Keratinocyte (primary cell): ENCODE measurements around the gene KLHL29. TPM values are rescaled to one million over a fixed set of nuclear protein-coding genes. Genes with fewer than 3 reads are reported as not detected.

Experiments
- DNase-seq: peaks from one replicate; pipeline ENCODE4 v3.0.0-alpha.2; 2011; ENCODE audit warnings: low read depth, missing footprints, low spot score
- FAIRE-seq: peaks from 2 replicates; lab custom pipeline; 2011; peaks lifted over from hg19 to GRCh38; lab: Jason Lieb, UNC
- H2AFZ ChIP-seq: 2 replicates; pipeline ENCODE4 v1.6.0; 2012; ENCODE audit warnings: low read length, control low read depth, inconsistent platforms; ENCODE audit not compliant: control insufficient read depth
- H3K27ac ChIP-seq: 2 replicates; pipeline ENCODE4 v1.5.1; 2011; ENCODE audit warnings: low read length; ENCODE audit not compliant: control insufficient read depth, insufficient read depth
- H3K27me3 ChIP-seq: 3 replicates; pipeline ENCODE4 v1.6.0; 2011; ENCODE audit warnings: low read length; ENCODE audit not compliant: control insufficient read depth, insufficient read depth; ENCODE audit errors: extremely low read depth
- H3K36me3 ChIP-seq, 2 experiments: 2 replicates in 1 of 2; 3 replicates in 1 of 2; pipeline ENCODE4 v1.5.1; 2011; ENCODE audit warnings: low read length in 2 of 2, mild to moderate bottlenecking in 1 of 2; ENCODE audit not compliant: control insufficient read depth in 2 of 2, insufficient read depth in 2 of 2; ENCODE audit errors: extremely low read depth in 1 of 2
- H3K4me1 ChIP-seq: 3 replicates; pipeline ENCODE4 v1.5.1; 2011; ENCODE audit warnings: low read length; ENCODE audit not compliant: control insufficient read depth, insufficient read depth; ENCODE audit errors: extremely low read depth
- H3K4me2 ChIP-seq: 3 replicates; pipeline ENCODE4 v1.6.0; 2011; ENCODE audit warnings: low read depth, low read length; ENCODE audit not compliant: control insufficient read depth, insufficient read depth; ENCODE audit errors: extremely low read depth
- H3K4me3 ChIP-seq, 3 experiments: fragments of 200-600 bp in 1 of 3; sonication (generic) in 1 of 3; 2 replicates in 2 of 3; 3 replicates in 1 of 3; pipeline ENCODE4 v1.5.1; 2011 to 2016; ENCODE audit warnings: low read length in 3 of 3, mild to moderate bottlenecking in 3 of 3, control low read depth in 2 of 3, inconsistent platforms in 1 of 3, low read depth in 1 of 3, mixed read lengths in 1 of 3, mixed run types in 1 of 3, moderate library complexity in 1 of 3; ENCODE audit not compliant: control insufficient read depth in 2 of 3, insufficient read depth in 2 of 3; ENCODE audit errors: extremely low read depth in 1 of 3
- H3K79me2 ChIP-seq: 2 replicates; pipeline ENCODE4 v1.6.0; 2012; ENCODE audit warnings: low read length; ENCODE audit not compliant: control insufficient read depth, insufficient read depth
- H3K9ac ChIP-seq: 3 replicates; pipeline ENCODE4 v1.6.0; 2011; ENCODE audit warnings: low read length; ENCODE audit not compliant: control insufficient read depth, insufficient read depth; ENCODE audit errors: extremely low read depth
- H3K9me1 ChIP-seq: 3 replicates; pipeline ENCODE4 v1.6.0; 2011; ENCODE audit warnings: low read length; ENCODE audit not compliant: control insufficient read depth, insufficient read depth; ENCODE audit errors: extremely low read depth
- H3K9me3 ChIP-seq: 2 replicates; pipeline ENCODE4 v1.5.1; 2012; ENCODE audit warnings: low read depth, low read length; ENCODE audit not compliant: control insufficient read depth
- H4K20me1 ChIP-seq: 3 replicates; pipeline ENCODE4 v1.6.0; 2011; ENCODE audit warnings: low read length; ENCODE audit not compliant: control insufficient read depth, insufficient read depth; ENCODE audit errors: extremely low read depth
- EZH2 ChIP-seq: IDR thresholded peaks from one replicate; pipeline ENCODE4 v1.6.1; 2012; ENCODE audit warnings: inconsistent platforms, mild to moderate bottlenecking, low read length, moderate library complexity
- dilution Hi-C: fragments of 300-500 bp; cut with MboI; formaldehyde crosslinking; loops from one replicate; pipeline ENCODE4 v1.7.0; 2020; ENCODE audit warnings: low sequenced_read_pairs; ENCODE audit not compliant: extremely low pct_ligation_motif_present
- polyA plus RNA-seq, 5 experiments: library from polyadenylated mRNA; depleted of rRNA in 3 of 5; stranded (reverse) in 3 of 5; stranded (forward) in 1 of 5; unstranded in 1 of 5; fragments of >200 nt; gene quantifications; 1 replicate in 1 of 5; 2 replicates in 3 of 5; 3 replicates in 1 of 5; pipeline versions ENCODE4 v1.2.1 to v1.2.3, GENCODE V29; 2011 to 2012; ENCODE audit warnings: missing spikeins in 2 of 5, low read depth in 1 of 5, low replicate concordance in 1 of 5
- TF ChIP-seq, protein P1 (sequence below), 3 experiments: IDR thresholded peaks in 1 of 3; conservative IDR thresholded peaks in 1 of 3; optimal IDR thresholded peaks in 1 of 3; 2 replicates in 2 of 3; 3 replicates in 1 of 3; pipeline versions ENCODE3 to v1.5.1; 2011; ENCODE audit warnings: low read length in 3 of 3, mild to moderate bottlenecking in 3 of 3, moderate library complexity in 2 of 3, control low read depth in 1 of 3, inconsistent platforms in 1 of 3; ENCODE audit not compliant: insufficient read depth in 2 of 3; ENCODE audit errors: extremely low read depth in 1 of 3

Gene KLHL29
- polyA plus RNA-seq, 1 donor (not counting 4 experiments of a cell fraction or from before 2014, with no cell fraction given), result 4.7 TPM

DNA sequence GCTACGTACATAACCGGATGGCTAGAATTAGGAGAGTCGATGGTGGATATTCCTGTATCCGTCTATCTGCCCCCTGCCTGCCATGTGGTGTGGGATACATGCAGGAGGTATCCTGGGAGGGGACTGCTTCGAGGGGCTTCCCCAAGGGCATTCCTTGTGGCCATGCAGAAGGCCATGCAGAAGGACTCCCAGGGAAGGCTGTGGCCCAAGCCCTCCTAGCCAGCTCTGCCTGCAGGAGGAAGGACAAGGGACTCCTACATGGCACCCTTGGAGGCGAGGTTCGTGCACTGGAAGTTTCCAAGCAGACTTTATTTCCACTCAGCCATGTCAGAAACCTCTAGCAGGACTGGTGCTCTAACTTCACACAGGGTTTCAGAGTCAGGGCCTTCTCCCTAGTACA, 136.1 kb downstream of the KLHL29 start:
- no peaks in the 10 kb centered on the region for H3K9me3 ChIP-seq

DNA sequence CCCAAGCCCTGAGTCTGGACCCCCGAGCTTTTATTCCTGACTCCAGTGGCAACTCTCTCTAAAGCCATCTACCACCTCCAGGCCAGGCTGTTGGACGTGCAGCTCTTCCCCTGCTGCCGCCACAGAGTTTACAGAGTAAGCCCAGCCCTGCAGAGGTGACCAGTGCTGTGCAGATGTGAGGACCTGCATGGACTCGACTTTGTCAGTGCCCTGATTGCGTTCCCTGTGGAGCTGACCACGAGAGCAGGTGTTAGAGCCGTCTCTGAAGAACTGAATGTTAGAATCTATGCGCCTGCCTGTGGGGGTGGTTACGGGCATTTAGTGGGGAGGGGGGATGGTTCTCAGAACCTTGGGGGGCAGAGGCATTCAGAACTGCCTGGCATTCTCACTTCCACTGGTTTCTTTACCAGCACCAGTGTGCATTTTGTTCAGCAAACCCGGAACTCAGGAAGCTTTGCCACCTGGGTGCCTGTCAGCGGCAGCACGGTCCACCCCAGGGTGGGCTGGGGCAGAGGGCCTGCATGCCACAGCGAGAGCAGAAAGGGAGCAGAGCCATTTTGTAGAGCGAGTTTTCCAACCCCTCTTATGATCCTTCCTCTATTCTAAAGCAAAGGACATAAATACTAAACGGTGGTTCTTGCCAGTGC, 137.9 kb downstream of the KLHL29 start:
- dilution Hi-C loops, result no loop called here
- Histone ChIP-seq H3K79me2 (no peaks in the 10 kb centered on the region), H3K27ac (no peak overlapping the region), H3K27me3 (no peaks in the 10 kb centered on the region), H3K9me1 (no peaks in the 10 kb centered on the region), H3K4me1 (peaks cover 21% of the 10 kb centered on the region), H3K4me2 (peak overlapping the region; percentile 56), H3K9me3 (no peaks in the 10 kb centered on the region), H3K36me3 (no peaks in the 10 kb centered on the region), H2AFZ (no peak overlapping the region), H3K9ac (no peak overlapping the region), H3K4me3 (no peak overlapping the region), H4K20me1 (no peaks in the 10 kb centered on the region)
- FAIRE-seq, result no peak
- DNase-seq, result no peak
- no peak for TF ChIP-seq EZH2
- TF ChIP-seq, protein P1, sequence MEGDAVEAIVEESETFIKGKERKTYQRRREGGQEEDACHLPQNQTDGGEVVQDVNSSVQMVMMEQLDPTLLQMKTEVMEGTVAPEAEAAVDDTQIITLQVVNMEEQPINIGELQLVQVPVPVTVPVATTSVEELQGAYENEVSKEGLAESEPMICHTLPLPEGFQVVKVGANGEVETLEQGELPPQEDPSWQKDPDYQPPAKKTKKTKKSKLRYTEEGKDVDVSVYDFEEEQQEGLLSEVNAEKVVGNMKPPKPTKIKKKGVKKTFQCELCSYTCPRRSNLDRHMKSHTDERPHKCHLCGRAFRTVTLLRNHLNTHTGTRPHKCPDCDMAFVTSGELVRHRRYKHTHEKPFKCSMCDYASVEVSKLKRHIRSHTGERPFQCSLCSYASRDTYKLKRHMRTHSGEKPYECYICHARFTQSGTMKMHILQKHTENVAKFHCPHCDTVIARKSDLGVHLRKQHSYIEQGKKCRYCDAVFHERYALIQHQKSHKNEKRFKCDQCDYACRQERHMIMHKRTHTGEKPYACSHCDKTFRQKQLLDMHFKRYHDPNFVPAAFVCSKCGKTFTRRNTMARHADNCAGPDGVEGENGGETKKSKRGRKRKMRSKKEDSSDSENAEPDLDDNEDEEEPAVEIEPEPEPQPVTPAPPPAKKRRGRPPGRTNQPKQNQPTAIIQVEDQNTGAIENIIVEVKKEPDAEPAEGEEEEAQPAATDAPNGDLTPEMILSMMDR (optimal IDR thresholded peaks at IDR 0.05 in 1 of 3, IDR thresholded peaks at IDR 0.05 in 1 of 3, conservative IDR thresholded peaks at IDR 0.05 in 1 of 3; ENCODE audit: extremely low read depth in 1 of 3, insufficient read depth in 2 of 3, low read length in 3 of 3), result no peak

More for the DNA sequence above, 136.1 kb downstream of the KLHL29 start:
- dilution Hi-C loops, result no loop called here
- H2AFZ ChIP-seq, result no peak overlapping the region
- H3K4me3 ChIP-seq, result no peak overlapping the region
- no peak overlapping the region for H3K27ac ChIP-seq
- no peaks in the 10 kb centered on the region for H4K20me1 ChIP-seq
- no peak overlapping the region for H3K4me2 ChIP-seq
- DNase-seq (no peak), FAIRE-seq (no peak)
- H3K9me1 ChIP-seq, result no peaks in the 10 kb centered on the region
- no peaks in the 10 kb centered on the region for H3K36me3 ChIP-seq
- H3K79me2 ChIP-seq, result no peaks in the 10 kb centered on the region
- no peak overlapping the region for H3K9ac ChIP-seq
- TF ChIP-seq, protein P1 (optimal IDR thresholded peaks at IDR 0.05 in 1 of 3, IDR thresholded peaks at IDR 0.05 in 1 of 3, conservative IDR thresholded peaks at IDR 0.05 in 1 of 3; ENCODE audit: extremely low read depth in 1 of 3, insufficient read depth in 2 of 3, low read length in 3 of 3), result no peak
- TF ChIP-seq EZH2, result no peak
- peaks cover 21% of the 10 kb centered on the region for H3K4me1 ChIP-seq
- no peaks in the 10 kb centered on the region for H3K27me3 ChIP-seq
